ENCODE results near the gene E2F8. TPM values are rescaled to one million over a fixed set of nuclear protein-coding genes. Genes with fewer than 3 reads are reported as not detected.

Gene E2F8
- total and polyA plus RNA-seq, 5 experiments from 2014 or later: not detected

DNA sequence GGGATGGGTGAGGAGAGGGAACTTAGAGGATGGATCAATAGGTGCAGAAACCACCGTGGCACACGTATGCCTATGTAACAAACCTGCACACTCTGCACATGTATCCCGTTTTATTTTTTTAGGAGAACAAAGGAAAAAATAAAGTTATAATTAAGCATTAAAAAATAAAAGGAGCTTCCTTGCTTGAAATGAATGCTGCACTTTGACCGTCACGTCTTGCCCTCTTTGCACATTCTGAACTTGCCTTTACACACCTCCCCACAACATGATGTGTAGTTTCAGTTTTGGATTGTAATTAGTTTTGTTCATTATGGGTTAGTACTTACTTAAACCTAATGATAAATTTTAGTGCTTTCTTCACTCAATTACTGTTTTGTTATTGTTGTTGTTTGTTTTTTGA lies 35.9 kb downstream of the E2F8 start:
- no peaks in the 10 kb centered on the region for H3K9me3 Mint-ChIP-seq
- DNase-seq (no peak), ATAC-seq (no peak)
- no peak overlapping the region for H3K4me3 Mint-ChIP-seq
- POLR2A ChIA-PET: no interaction called here
- peaks cover 8 to 23% (median 13%) of the 10 kb centered on the region in 5 donors for H3K27me3 Mint-ChIP-seq
- peaks cover 0 to 2% (median 0%) of the 10 kb centered on the region in 4 donors for H3K4me1 Mint-ChIP-seq
- peaks cover 0 to 2% (median 0%) of the 10 kb centered on the region in 3 donors for H3K36me3 Mint-ChIP-seq
- no peak overlapping the region for H3K27ac Mint-ChIP-seq

DNA sequence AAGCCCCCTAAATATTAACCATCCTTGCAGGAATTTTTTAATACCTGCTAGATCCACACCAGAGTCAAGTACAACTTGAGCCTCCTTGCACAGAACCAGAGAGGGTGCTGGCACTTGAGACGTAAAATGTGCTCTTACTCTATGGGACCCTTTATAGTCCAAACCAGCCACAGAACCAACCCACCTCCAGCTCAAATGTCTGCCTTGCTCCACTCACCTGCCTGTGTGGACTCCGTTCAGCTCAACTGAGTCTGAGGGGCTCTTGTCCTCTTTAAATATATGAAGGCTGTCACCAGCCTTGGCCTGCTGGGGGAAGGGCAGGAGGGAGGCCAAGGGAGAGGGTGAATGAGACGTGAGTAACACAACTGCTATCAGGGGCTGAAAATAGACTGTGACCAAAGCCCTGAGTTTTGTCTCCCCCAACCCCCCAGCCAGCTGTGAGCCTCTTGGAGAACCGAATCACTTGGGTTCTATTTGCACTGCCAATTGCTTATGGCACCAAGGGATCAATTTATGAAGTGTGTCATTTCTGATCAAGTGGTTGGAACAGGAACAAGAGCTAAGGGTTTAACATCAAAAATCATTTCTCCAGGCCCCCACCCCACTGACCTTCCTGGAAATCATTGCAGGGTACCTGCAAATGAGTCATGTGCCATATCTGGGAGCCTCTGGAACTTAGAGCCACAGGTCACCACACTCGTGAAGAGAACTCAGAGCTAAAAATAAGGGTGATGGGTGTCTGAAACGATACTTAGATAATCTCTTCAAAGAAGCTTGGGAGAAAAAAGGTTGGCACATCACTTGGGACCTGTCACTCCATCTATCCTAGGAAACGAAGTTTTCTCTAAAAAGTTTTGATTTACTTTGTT lies 38.8 kb downstream of the E2F8 start, which contains the start of gene CSRP3:
TSS of gene CSRP3 (minus strand) at position 247 of the 869 bp plus-strand sequence. CDS start 9,535 bp downstream, outside the sequence.
- Mint-ChIP-seq H3K4me3 (no peak within 1 kb of the TSS), H3K9me3 (no peaks in the 10 kb centered on the region), H3K36me3 (peaks cover 0 to 2% (median 0%) of the 10 kb centered on the region in 3 donors), H3K4me1 (peaks cover 0 to 2% (median 0%) of the 10 kb centered on the region in 4 donors), H3K27ac (no peak within 1 kb of the TSS), H3K27me3 (peaks cover 4 to 14% (median 6%) of the 10 kb centered on the region in 5 donors)
- POLR2A ChIA-PET: no interaction called here
- DNase-seq (no peak), ATAC-seq (no peak)

DNA sequence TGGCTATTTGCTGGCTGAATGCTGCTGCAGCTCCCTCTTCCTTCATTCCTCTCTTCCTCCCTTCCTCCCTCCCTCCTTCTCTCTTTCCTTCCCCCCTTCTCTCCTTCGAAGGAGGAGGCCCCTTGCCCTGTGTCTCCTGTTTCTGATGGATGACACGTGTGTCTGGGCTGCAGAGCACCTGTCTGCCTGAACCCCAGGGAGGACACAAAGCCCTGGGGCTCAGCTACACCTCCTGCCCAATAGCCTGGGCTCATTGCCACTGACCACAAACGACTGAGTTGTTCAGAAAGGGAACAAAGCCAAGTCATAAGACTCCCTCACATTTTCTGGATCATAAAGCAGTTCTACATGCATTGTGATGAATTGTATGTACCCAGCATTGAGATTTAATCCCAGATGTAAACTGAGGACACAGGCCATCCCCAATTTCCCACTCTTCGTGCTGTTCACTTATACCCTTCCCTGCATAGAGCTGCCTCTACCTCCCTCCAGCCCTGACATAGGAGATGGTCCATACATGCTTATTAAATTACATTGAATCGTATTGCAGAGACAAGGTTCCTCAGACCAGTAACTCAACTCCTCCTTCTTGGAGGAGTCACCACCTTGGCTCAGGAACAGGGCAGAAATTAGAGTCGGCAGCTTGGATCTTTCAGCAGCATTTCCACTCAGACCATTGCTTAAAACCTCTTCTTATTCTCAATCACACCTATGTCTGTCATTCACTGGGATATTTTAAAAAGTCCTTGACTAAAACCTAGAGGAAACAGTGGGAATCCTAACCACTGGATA lies 40.1 kb downstream of the E2F8 start:
- Mint-ChIP-seq H3K4me3 (no peak overlapping the region), H3K36me3 (peaks cover 0 to 2% (median 0%) of the 10 kb centered on the region in 3 donors), H3K27ac (no peak overlapping the region), H3K4me1 (peaks cover 0 to 2% (median 0%) of the 10 kb centered on the region in 4 donors), H3K9me3 (no peaks in the 10 kb centered on the region), H3K27me3 (peaks cover 0 to 14% (median 3%) of the 10 kb centered on the region in 5 donors)
- ATAC-seq: no peak
- DNase-seq: no peak
- POLR2A ChIA-PET: no interaction called here

DNA sequence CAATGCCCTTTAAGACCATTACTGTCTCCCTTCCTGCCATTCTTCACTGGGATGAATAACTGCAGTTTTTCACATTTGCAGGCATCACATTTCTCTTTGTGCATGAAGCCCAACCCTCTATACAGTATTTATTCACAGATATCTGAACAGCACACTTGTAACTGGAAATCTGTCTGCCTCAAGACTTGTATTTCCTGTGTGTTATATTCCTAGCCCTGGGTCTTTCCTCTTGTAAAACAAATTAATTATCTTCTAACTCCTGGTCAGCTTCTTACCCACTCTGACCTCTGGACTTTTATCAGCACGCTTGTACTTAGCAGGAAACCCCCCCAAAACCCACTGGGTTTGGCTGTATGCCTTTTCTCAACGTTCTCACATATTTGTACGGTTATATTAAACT lies 41.0 kb downstream of the E2F8 start:
- Mint-ChIP-seq H3K4me1 (peaks cover 0 to 2% (median 0%) of the 10 kb centered on the region in 4 donors), H3K4me3 (no peak overlapping the region), H3K9me3 (no peaks in the 10 kb centered on the region), H3K27ac (no peak overlapping the region), H3K27me3 (peaks cover 0 to 14% (median 3%) of the 10 kb centered on the region in 5 donors), H3K36me3 (peaks cover 0 to 2% (median 0%) of the 10 kb centered on the region in 3 donors)
- POLR2A ChIA-PET: no interaction called here
- ATAC-seq (no peak), DNase-seq (no peak)

DNA sequence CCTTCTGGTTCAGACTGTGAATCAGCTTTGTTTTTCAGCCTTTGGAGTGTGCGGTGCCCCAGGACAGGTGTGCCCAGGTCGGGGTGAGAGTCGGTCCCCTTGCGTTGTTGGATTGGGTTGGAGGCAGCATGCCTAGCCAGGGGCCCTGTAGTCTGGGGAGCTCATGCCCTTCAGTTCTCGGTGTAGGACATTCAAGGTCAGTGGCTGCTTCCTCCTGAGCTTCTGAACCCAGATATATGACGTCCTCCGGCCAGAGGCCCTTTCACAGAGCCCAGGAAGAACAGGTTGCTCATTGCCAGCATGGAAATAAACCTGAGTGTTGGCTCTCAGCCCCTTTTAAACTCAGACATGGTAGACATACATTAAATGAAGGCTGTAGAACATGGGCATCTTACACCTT lies 41.7 kb downstream of the E2F8 start:
- Mint-ChIP-seq H3K27ac (no peak overlapping the region), H3K36me3 (peaks cover 0 to 2% (median 0%) of the 10 kb centered on the region in 3 donors), H3K4me3 (no peak overlapping the region), H3K27me3 (peaks cover 0 to 14% (median 3%) of the 10 kb centered on the region in 5 donors), H3K9me3 (no peaks in the 10 kb centered on the region), H3K4me1 (peaks cover 0 to 2% (median 0%) of the 10 kb centered on the region in 4 donors)
- DNase-seq (no peak), ATAC-seq (no peak)
- POLR2A ChIA-PET: no interaction called here

DNA sequence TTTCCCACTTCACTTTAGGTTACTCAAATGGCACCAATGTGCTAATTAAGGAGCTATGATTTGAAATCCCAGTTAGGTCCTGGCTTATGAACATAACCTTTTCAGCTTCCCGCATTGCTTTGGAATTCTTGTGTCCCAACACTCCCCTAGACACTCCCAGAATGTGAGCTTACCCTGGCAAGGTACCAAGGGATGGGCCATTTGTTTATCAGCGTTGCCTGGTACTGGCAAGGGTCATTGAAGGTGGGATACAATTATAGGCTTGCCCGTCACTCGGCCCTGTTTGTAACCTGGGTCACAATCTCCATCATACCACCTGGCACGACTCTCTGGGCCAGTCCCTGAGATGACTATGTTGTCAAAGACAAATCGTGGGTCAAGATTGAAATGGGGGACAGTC lies 44.3 kb downstream of the E2F8 start:
- H3K4me3 Mint-ChIP-seq: no peak overlapping the region
- no peaks in the 10 kb centered on the region for H3K36me3 Mint-ChIP-seq
- H3K27me3 Mint-ChIP-seq: peaks cover 0 to 13% (median 3%) of the 10 kb centered on the region in 5 donors
- H3K27ac Mint-ChIP-seq: no peak overlapping the region
- no peaks in the 10 kb centered on the region for H3K9me3 Mint-ChIP-seq
- ATAC-seq (no peak), DNase-seq (no peak)
- POLR2A ChIA-PET: no interaction called here
- H3K4me1 Mint-ChIP-seq: peaks cover 0 to 2% (median 0%) of the 10 kb centered on the region in 4 donors

DNA sequence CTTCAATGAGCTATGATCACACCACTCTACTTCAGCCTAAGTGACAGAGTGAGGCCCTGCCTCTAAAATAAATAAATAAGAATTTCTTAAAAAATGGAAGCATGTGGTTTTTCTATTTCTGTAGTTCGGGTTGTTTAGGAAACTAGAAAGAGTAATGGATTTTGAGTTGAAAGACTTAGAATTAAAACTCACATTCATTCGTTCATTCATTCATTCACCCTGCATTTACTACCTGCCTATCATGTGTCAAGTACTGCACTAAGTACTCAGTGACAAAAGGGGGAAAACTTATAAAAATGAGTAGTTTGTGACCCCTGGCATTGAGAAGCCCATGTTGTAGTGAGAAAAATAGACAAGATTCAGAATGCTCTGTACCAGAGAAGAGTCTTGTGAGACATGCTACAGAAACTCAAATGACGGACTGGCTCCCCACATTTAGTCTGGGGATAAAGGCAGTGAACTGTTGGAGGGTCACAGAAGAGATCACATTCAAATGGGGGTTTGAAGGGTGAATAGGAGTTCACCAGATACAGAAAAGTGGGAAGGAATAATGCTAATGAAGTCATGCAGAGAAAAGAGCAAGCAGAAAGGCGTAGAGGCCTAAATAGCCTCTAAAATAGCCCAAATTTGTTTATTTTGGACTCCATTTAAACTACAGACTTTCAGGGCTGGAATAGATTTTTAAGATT lies 46.0 kb downstream of the E2F8 start:
- Mint-ChIP-seq H3K36me3 (no peaks in the 10 kb centered on the region), H3K9me3 (no peaks in the 10 kb centered on the region), H3K27me3 (peaks cover 0 to 7% (median 0%) of the 10 kb centered on the region in 5 donors), H3K4me3 (no peak overlapping the region), H3K4me1 (no peaks in the 10 kb centered on the region), H3K27ac (no peak overlapping the region)
- POLR2A ChIA-PET: no interaction called here
- DNase-seq: no peak
- no peak for ATAC-seq

DNA sequence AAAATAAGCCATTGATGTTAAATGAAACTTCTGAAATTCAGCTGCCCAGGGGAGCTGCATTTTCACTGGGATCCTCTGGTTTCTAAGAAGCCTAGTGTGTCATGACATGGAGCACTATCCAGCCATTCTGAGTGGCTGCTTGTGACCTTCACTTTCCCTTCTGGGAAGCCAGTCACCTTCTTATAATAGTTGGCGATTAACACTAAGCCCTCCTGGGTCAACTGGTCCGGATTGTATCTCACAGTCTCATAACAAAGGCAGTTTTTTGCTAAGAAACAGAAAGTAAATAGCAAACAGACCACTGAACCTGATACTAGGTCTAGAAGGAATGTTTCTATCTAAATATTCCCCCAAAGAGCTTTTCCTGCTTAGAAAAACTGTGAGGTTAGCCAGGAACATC lies 46.8 kb downstream of the E2F8 start:
- peaks cover 0 to 1% (median 0%) of the 10 kb centered on the region in 5 donors for H3K27me3 Mint-ChIP-seq
- POLR2A ChIA-PET: no interaction called here

DNA sequence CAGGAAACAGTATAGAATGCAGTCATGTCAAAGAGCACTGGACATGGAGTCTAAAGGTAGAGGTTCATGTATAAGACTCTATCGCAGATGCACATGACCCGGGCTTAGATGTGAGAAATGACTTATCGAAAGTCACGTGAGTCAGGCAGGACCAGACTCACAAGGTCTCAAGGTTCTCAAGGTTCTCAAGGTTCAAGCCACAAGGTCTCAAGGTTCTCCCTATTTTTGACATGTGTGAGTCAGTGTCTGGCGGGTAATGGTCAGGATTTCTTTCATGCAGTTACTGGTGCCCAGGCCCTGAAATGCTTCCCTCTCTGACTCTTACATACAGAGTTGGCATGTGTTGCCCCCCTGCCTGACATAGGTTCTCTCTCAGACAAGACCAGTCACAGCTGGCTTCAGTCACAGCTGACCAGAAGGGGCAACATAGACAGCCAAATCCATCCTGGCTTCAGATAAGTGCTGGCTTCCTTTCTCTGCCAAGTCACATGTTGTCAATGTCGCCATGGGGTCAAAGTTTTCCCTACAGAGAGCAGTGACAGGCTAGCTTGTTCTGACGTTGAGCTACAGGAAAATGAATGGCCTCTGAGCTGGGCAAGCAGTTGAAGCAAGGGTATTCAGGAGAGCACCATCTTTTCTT lies 49.1 kb downstream of the E2F8 start:
- Mint-ChIP-seq H3K27ac (no peak overlapping the region), H3K4me3 (no peak overlapping the region), H3K36me3 (peaks cover 0 to 3% (median 0%) of the 10 kb centered on the region in 3 donors), H3K9me3 (peaks cover 0 to 2% (median 0%) of the 10 kb centered on the region in 9 donors), H3K27me3 (no peaks in the 10 kb centered on the region), H3K4me1 (no peaks in the 10 kb centered on the region)
- DNase-seq: no peak
- no peak for ATAC-seq
- POLR2A ChIA-PET: no interaction called here

More for the DNA sequence above, 46.8 kb downstream of the E2F8 start:
- Mint-ChIP-seq H3K4me3 (no peak overlapping the region), H3K36me3 (no peaks in the 10 kb centered on the region), H3K27ac (no peak overlapping the region), H3K4me1 (no peaks in the 10 kb centered on the region), H3K9me3 (no peaks in the 10 kb centered on the region)
- no peak for ATAC-seq
- no peak for DNase-seq

DNA sequence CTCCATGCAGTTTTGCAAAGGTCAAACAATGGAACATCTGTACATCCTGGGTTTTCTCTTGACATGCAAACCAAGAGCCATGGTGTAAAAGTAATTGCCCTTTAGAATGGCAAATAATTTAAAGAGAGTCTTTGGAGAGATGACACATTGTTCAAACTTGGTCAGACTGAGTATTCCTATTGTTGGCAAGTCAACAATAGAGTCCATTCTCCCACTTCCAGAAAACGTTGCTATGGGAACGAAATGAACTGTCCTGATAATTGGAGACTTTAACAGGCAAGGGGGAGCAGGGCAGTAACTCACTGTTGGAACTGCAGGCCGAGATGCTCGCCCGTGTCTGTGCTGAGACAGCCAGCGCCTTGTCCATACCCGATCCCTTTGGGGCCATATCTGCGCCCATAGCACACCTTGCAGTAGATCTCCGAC lies 52.9 kb downstream of the E2F8 start:
- POLR2A ChIA-PET: no interaction called here
- DNase-seq (no peak), ATAC-seq (no peak)
- Mint-ChIP-seq H3K27ac (no peak overlapping the region), H3K4me3 (no peak overlapping the region), H3K4me1 (no peaks in the 10 kb centered on the region), H3K27me3 (no peaks in the 10 kb centered on the region), H3K36me3 (peaks cover 0 to 3% (median 0%) of the 10 kb centered on the region in 3 donors), H3K9me3 (peaks cover 0 to 2% (median 0%) of the 10 kb centered on the region in 9 donors)

DNA sequence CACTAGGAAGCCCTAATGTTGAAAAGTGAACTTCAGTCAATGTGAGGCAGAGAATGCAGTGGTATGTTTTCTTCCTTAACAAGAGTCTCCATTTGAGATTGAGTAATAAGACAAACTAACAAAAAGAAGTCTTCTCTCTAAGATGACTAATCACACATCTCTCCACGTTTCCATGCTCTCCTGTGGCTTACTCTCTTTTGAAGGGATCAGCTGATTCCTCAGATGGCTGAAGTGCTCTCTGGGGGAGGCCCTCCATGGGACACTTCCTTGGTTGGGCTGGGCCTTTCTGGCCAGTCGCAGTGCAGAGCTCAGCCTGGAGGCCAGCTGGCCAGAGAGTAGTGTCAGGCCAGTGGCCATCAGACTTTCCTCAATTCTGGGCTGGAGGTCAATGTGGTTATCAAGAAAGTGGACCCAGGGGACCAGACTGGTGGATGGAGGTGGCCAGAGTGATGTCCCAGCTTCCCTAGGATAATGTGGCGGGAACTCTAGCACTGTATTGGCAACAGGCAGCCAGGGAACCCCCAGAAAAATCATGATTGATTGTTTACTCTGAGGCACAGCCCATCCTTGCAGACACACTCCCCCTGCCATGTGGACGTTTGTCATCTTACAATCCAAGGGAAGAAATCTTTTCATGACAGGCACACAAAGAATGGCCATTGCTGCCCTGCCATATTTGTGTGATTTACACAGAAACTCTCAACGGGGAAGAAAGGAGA lies 53.5 kb downstream of the E2F8 start:
- Mint-ChIP-seq H3K36me3 (peaks cover 0 to 3% (median 0%) of the 10 kb centered on the region in 3 donors), H3K4me3 (no peak overlapping the region), H3K27me3 (no peaks in the 10 kb centered on the region), H3K27ac (no peak overlapping the region), H3K9me3 (peaks cover 0 to 2% (median 0%) of the 10 kb centered on the region in 9 donors), H3K4me1 (no peaks in the 10 kb centered on the region)
- ATAC-seq: no peak
- no peak for DNase-seq
- POLR2A ChIA-PET: no interaction called here

All from naive thymus-derived CD8-positive, alpha-beta T cell (primary cell).